Stimulated activated naive B cell treated with anti-CD40 and anti-IgM and Interleukin-4, amounts not matched to agents 10 μg/mL and 1 μg/mL and 100 μg/mL, for 72 hours (primary cell): ENCODE data around the gene SUCLG2.
A peak's percentile ranks its signal among the peaks of the same experiment; 100 is the strongest.

Experiments
- ATAC-seq, 2 donors: fragments of 150-1000 bp; cut with Tn5 transposase; replicated peaks; 2 replicates each; pipeline ENCODE4 v1.10.0; 2021; ENCODE audit warnings: moderate library complexity in 1 of 2
- DNase-seq: peaks from one replicate; pipeline ENCODE4 v3.0.0; 2021
- H3K27ac Mint-ChIP-seq: one replicate; pipeline ENCODE4 v1.8.0; 2022; ENCODE audit warnings: mild to moderate bottlenecking, mixed read lengths
- H3K27me3 Mint-ChIP-seq, 2 donors: one replicate each; pipeline ENCODE4 v1.8.0; 2022; ENCODE audit warnings: mixed read lengths in 2 of 2
- H3K36me3 Mint-ChIP-seq, 2 donors: one replicate each; pipeline ENCODE4 v1.8.0; 2022; ENCODE audit warnings: mixed read lengths in 2 of 2, mild to moderate bottlenecking in 1 of 2
- H3K4me1 Mint-ChIP-seq, 2 donors: one replicate each; pipeline ENCODE4 v1.8.0; 2022; ENCODE audit warnings: mixed read lengths in 2 of 2, mild to moderate bottlenecking in 1 of 2
- H3K4me3 Mint-ChIP-seq, 2 donors: one replicate each; pipeline ENCODE4 v1.8.0; 2022; ENCODE audit warnings: mild to moderate bottlenecking in 2 of 2, mixed read lengths in 2 of 2, moderate library complexity in 1 of 2
- H3K9me3 Mint-ChIP-seq, 2 donors: one replicate each; pipeline ENCODE4 v1.8.0; 2022; ENCODE audit warnings: mixed read lengths in 2 of 2, mild to moderate bottlenecking in 1 of 2

Gene SUCLG2

GRCh38 chr3:67484085-67484484 lies 170.3 kb downstream of the SUCLG2 start:
- Mint-ChIP-seq H3K4me1 (no peaks in the 10 kb centered on the region), H3K4me3 (no peak overlapping the region), H3K27me3 (no peaks in the 10 kb centered on the region), H3K27ac (no peak overlapping the region), H3K9me3 (peaks cover 0 to 1% of the 10 kb centered on the region in 2 donors), H3K36me3 (peaks cover 24 to 43% of the 10 kb centered on the region in 2 donors)
- no peak for ATAC-seq
- no peak for DNase-seq

GRCh38 chr3:67481126-67481525 lies 173.3 kb downstream of the SUCLG2 start:
- peaks cover 21 to 59% of the 10 kb centered on the region in 2 donors for H3K36me3 Mint-ChIP-seq
- H3K9me3 Mint-ChIP-seq: peaks cover 0 to 1% of the 10 kb centered on the region in 2 donors

DNA sequence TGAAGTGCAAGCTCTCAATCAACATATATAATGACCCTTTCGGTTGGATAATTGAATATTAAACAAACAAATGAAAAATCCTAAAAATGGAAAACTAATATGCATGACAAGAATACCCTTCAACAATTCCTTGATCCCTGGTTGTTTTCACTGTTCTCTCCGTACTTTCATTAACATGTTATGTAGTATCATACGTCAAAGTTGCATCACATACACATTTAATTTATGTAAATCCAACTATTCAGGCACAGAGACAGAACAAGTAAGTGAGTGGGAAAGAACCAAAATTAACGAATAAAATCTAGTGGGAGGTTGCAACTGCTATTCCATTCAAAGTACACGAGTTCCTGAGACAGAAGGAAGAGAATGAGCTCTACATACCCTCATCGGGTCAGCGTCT lies 176.0 kb downstream of the SUCLG2 start:
- no peak for DNase-seq
- no peak overlapping the region for H3K4me3 Mint-ChIP-seq
- no peaks in the 10 kb centered on the region for H3K27me3 Mint-ChIP-seq
- H3K27ac Mint-ChIP-seq: no peak overlapping the region
- ATAC-seq: no peak
- H3K4me1 Mint-ChIP-seq: peaks cover 0 to 3% of the 10 kb centered on the region in 2 donors
- H3K36me3 Mint-ChIP-seq: peaks cover 33 to 66% of the 10 kb centered on the region in 2 donors
- H3K9me3 Mint-ChIP-seq: peaks cover 0 to 1% of the 10 kb centered on the region in 2 donors

More at GRCh38 chr3:67481126-67481525, 173.3 kb downstream of the SUCLG2 start:
- no peak for ATAC-seq
- Mint-ChIP-seq H3K4me3 (no peak overlapping the region), H3K4me1 (peaks cover 0 to 3% of the 10 kb centered on the region in 2 donors), H3K27ac (no peak overlapping the region), H3K27me3 (no peaks in the 10 kb centered on the region)
- no peak for DNase-seq

DNA sequence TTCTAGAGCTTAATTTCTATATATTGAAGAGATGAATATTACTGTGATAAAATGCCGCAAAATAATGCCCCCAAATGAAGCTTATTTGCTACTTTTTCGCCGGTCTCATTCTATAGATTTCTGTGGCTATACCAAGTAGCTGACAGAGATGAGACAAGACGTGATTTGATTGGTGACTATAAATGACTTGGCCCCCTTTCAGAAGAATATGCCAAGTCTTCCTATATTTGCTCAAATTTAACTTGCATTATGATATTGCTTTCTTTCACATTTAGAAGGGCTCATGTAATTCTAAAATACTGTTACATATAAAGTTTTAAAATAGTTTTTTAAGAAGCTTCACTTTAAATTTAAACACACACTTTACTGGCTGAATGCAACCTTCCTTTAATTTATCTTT lies 180.1 kb downstream of the SUCLG2 start:
- H3K36me3 Mint-ChIP-seq: peaks cover 27 to 53% of the 10 kb centered on the region in 2 donors
- no peak for ATAC-seq
- no peaks in the 10 kb centered on the region for H3K9me3 Mint-ChIP-seq
- H3K4me1 Mint-ChIP-seq: peaks cover 0 to 3% of the 10 kb centered on the region in 2 donors
- H3K27me3 Mint-ChIP-seq: no peaks in the 10 kb centered on the region
- DNase-seq: no peak
- H3K27ac Mint-ChIP-seq: no peak overlapping the region
- no peak overlapping the region for H3K4me3 Mint-ChIP-seq

- ATAC-seq: no peak
- Mint-ChIP-seq H3K9me3 (peaks cover 0 to 2% of the 10 kb centered on the region in 2 donors), H3K27me3 (no peaks in the 10 kb centered on the region), H3K4me3 (no peak overlapping the region), H3K4me1 (peaks cover 0 to 5% of the 10 kb centered on the region in 2 donors), H3K27ac (no peak overlapping the region), H3K36me3 (peaks cover 33 to 52% of the 10 kb centered on the region in 2 donors)
- DNase-seq: no peak
Observed at GRCh38 chr3:67472674-67473201, 181.7 kb downstream of the SUCLG2 start.

GRCh38 chr3:67470207-67470606 lies 184.2 kb downstream of the SUCLG2 start:
- ATAC-seq: no peak
- no peak for DNase-seq
- peaks cover 0 to 2% of the 10 kb centered on the region in 2 donors for H3K9me3 Mint-ChIP-seq
- H3K4me3 Mint-ChIP-seq: no peak overlapping the region
- H3K27ac Mint-ChIP-seq: no peak overlapping the region
- H3K27me3 Mint-ChIP-seq: no peaks in the 10 kb centered on the region
- peaks cover 29 to 44% of the 10 kb centered on the region in 2 donors for H3K36me3 Mint-ChIP-seq
- H3K4me1 Mint-ChIP-seq: peaks cover 0 to 3% of the 10 kb centered on the region in 2 donors

- H3K36me3 Mint-ChIP-seq: peaks cover 18 to 41% of the 10 kb centered on the region in 2 donors
- peaks cover 0 to 2% of the 10 kb centered on the region in 2 donors for H3K9me3 Mint-ChIP-seq
- no peak overlapping the region for H3K4me3 Mint-ChIP-seq
- DNase-seq (no peak), ATAC-seq (no peak)
- peaks cover 0 to 3% of the 10 kb centered on the region in 2 donors for H3K4me1 Mint-ChIP-seq
- no peak overlapping the region for H3K27ac Mint-ChIP-seq
- H3K27me3 Mint-ChIP-seq: no peaks in the 10 kb centered on the region
Observed at GRCh38 chr3:67468511-67468910, 185.9 kb downstream of the SUCLG2 start.

GRCh38 chr3:67463656-67464055 lies 190.8 kb downstream of the SUCLG2 start:
- ATAC-seq (no peak), DNase-seq (no peak)
- Mint-ChIP-seq H3K4me3 (no peak overlapping the region), H3K27ac (no peak overlapping the region), H3K27me3 (no peaks in the 10 kb centered on the region), H3K4me1 (peaks cover 0 to 5% of the 10 kb centered on the region in 2 donors), H3K36me3 (peaks cover 14 to 29% of the 10 kb centered on the region in 2 donors), H3K9me3 (peaks cover 0 to 2% of the 10 kb centered on the region in 2 donors)

DNA sequence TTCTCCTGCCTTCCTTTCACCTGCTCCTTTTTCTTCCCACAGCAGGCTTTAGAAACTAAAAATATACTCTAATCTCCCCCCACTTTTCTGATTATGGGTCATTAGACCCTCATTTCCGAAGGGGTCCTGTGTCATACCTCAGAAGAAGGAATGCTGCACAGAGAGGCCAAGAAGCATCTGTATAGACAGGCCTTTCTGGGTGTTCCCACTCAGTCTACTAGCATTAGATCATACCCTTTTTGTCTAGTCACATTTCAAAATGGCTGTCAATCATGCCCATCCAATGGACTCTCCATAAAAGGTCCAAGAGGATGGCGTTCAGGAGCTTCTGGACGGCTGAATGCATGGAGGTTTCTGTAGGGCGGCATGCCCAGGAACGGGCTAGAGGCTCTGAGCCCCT lies 192.2 kb downstream of the SUCLG2 start:
- Mint-ChIP-seq H3K4me3 (no peak overlapping the region), H3K27ac (peak overlapping the region; percentile 2), H3K4me1 (peaks cover 0 to 5% of the 10 kb centered on the region in 2 donors), H3K36me3 (peaks cover 10 to 21% of the 10 kb centered on the region in 2 donors), H3K27me3 (no peaks in the 10 kb centered on the region), H3K9me3 (no peaks in the 10 kb centered on the region)
- no peak for ATAC-seq
- no peak for DNase-seq

DNA sequence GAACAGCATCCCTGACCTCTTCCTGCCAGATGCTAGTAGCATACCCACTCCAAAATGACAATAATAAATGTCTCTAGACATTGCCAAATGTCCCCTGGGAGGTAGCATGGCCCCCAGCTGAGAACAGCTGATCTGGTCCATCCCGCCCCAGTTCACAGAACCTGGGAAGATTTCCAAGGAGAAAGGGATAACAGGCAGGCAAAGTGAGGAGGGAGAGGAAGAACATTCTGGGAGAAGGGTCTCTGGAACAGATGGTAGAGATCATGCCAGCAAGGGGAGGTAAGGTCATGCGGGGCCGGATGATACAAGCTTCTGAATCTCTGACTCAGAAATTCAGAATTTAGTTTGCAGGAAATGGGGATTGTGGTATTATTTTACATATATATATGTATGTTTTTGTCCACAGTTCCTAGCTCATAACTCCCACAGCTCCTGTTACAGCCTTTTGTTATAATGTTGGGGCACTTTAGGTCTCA lies 192.7 kb downstream of the SUCLG2 start:
- H3K4me3 Mint-ChIP-seq: no peak overlapping the region
- no peaks in the 10 kb centered on the region for H3K27me3 Mint-ChIP-seq
- H3K9me3 Mint-ChIP-seq: no peaks in the 10 kb centered on the region
- peaks cover 10 to 21% of the 10 kb centered on the region in 2 donors for H3K36me3 Mint-ChIP-seq
- peaks cover 0 to 5% of the 10 kb centered on the region in 2 donors for H3K4me1 Mint-ChIP-seq
- H3K27ac Mint-ChIP-seq: no peak overlapping the region
- DNase-seq: no peak
- no peak for ATAC-seq

DNA sequence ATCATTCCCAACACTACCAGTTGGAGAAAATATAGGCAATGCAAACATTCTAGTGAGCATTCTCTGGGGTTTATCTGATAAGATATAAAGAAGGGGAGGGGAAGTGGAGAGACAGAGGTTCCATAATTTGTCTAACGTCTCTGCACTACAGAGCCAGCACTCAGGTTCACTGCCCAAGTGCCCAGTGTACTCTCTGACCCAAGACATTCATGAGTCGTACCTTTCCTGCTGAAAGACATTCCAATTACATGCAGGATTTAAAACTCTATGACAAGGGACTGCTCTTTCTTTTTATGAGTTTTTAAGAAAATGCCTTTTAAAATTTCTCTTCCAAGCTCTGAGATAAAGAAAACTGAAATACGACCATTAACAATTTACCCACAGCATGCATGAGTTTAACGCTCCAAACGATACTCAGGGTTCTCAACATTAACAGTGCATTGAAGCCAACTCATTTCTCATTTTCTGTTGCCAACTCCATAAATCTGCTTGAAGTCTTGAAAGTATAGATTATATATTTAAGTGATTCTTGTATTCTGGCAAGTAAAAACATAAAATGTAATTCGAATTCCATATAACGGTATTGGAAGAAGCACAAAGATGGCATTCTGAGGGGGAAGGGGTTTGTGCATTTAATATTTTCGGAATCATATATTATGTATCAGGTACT lies 193.4 kb downstream of the SUCLG2 start:
- Mint-ChIP-seq H3K9me3 (no peaks in the 10 kb centered on the region), H3K4me1 (peaks cover 0 to 5% of the 10 kb centered on the region in 2 donors)

GRCh38 chr3:67459796-67460195 lies 194.6 kb downstream of the SUCLG2 start:
- Mint-ChIP-seq H3K4me1 (peaks cover 0 to 4% of the 10 kb centered on the region in 2 donors), H3K36me3 (peaks cover 13 to 32% of the 10 kb centered on the region in 2 donors), H3K9me3 (no peaks in the 10 kb centered on the region), H3K4me3 (no peak overlapping the region), H3K27me3 (no peaks in the 10 kb centered on the region), H3K27ac (no peak overlapping the region)
- DNase-seq: no peak
- no peak for ATAC-seq

More for the DNA sequence above, 193.4 kb downstream of the SUCLG2 start:
- no peak for DNase-seq
- Mint-ChIP-seq H3K27ac (no peak overlapping the region), H3K36me3 (peaks cover 13 to 27% of the 10 kb centered on the region in 2 donors), H3K4me3 (no peak overlapping the region), H3K27me3 (no peaks in the 10 kb centered on the region)
- no peak for ATAC-seq

- Mint-ChIP-seq H3K4me1 (peaks cover 0 to 4% of the 10 kb centered on the region in 2 donors), H3K36me3 (peaks cover 13 to 26% of the 10 kb centered on the region in 2 donors), H3K9me3 (no peaks in the 10 kb centered on the region), H3K4me3 (no peak overlapping the region), H3K27ac (no peak overlapping the region), H3K27me3 (no peaks in the 10 kb centered on the region)
- ATAC-seq (no peak), DNase-seq (no peak)
Observed at GRCh38 chr3:67458896-67459530, 195.4 kb downstream of the SUCLG2 start.

GRCh38 chr3:67458408-67458807 lies 196.0 kb downstream of the SUCLG2 start:
- peaks cover 0 to 4% of the 10 kb centered on the region in 2 donors for H3K4me1 Mint-ChIP-seq
- DNase-seq (no peak), ATAC-seq (no peak)
- no peaks in the 10 kb centered on the region for H3K27me3 Mint-ChIP-seq
- no peak overlapping the region for H3K4me3 Mint-ChIP-seq
- H3K27ac Mint-ChIP-seq: no peak overlapping the region
- H3K36me3 Mint-ChIP-seq: peaks cover 13 to 26% of the 10 kb centered on the region in 2 donors
- H3K9me3 Mint-ChIP-seq: no peaks in the 10 kb centered on the region
